GM19043 (cell line): Measurements from ENCODE around the gene GRID1.
"Not testable (repeated sequence)": the region's sequence is repeated elsewhere in the genome, so short reads cannot be mapped to it uniquely, and the experiment has no call there.

Source experiments
- ATAC-seq: cut with Tn5 transposase; IDR thresholded peaks from one replicate; pipeline ENCODE4 v1.9.1; 2021; ENCODE audit warnings: low read depth; ENCODE audit not compliant: unreplicated experiment

GRID1 gene

DNA sequence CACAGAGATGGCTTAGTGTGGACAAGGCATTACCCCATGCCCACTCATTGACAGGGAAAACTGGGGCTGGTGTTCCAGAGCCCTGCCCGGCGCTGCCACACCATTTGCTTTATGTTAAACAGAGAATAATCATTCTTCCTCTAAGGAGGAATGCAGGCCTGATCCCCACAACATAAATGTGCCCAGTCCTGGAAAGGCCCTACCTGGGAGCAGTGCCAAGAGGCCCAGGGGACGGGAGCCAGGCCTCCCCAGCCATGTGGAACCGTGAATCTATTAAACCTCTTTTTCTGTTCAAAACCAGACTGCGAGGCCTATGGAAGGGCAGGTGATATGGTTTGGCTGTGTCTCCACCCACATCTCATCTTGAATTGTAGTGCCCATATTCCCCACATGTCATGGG, 264.1 kb downstream of the GRID1 start:
- ATAC-seq: no peak

GRCh38 chr10:86102031-86102430, 264.6 kb downstream of the GRID1 start:
- no peak for ATAC-seq

GRCh38 chr10:86100581-86101061, 266.0 kb downstream of the GRID1 start:
- ATAC-seq: no peak

DNA sequence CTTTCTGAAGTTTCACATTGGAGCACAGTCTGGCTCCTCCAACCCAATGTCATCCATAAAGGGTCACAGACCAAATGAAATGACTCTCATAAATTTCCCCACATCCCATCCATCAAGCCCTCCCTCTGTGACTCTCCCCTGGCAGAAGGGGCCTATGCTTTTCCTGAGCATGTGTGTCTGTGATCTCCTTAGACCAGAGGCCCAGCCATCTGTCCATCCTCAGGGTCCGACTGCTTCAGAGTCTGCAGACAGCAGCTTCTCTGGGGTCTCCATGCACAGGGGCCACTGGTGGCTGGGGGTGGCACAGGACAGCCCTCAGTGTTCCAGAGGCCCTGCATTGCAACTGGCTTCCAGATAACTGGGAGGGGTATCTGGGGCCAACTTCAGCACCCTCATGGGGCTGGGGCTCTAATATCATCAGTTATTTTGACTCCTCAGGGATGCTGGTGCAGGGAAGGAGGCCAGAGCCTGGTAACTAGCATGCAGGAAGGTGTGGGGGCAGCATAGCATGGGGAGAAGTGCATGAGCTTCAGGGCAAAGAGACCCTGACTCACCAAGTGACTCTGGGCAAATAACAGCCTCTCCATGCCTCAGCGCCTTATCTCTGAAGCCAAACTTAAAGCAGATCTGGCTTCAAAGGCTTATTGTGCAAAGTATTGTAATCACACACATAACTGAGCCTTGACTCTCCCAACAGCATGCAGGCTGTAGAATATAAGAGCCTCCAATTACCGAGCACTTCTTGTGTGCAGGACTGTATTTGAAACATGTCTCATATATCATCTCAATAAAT, 266.9 kb downstream of the GRID1 start:
- ATAC-seq: no peak

- ATAC-seq: no peak
Observed at GRCh38 chr10:86098187-86098881, 268.3 kb downstream of the GRID1 start.

GRCh38 chr10:86095061-86095460, 271.5 kb downstream of the GRID1 start:
- not testable (repeated sequence) for ATAC-seq

DNA sequence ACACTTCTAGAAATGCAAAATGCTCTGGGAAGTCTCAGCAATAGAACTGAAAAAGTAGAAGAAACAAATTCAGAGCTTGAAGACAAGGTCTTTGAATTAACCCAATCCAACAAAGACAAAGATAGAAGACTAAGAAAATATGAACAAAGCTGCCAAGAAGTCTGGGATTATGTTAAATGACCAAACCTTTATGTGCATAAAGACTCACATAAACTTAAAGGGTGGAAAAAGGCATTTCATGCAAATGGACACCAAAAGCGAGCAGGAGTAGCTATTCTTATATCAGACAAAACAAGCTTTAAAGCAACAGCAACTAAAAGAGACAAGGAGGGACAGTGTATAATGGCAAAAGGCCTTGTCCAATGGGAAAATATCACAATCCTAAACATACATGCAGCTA, 274.3 kb downstream of the GRID1 start:
- ATAC-seq: not testable (repeated sequence)

GRCh38 chr10:86091216-86091615, 275.4 kb downstream of the GRID1 start:
- no peak for ATAC-seq

DNA sequence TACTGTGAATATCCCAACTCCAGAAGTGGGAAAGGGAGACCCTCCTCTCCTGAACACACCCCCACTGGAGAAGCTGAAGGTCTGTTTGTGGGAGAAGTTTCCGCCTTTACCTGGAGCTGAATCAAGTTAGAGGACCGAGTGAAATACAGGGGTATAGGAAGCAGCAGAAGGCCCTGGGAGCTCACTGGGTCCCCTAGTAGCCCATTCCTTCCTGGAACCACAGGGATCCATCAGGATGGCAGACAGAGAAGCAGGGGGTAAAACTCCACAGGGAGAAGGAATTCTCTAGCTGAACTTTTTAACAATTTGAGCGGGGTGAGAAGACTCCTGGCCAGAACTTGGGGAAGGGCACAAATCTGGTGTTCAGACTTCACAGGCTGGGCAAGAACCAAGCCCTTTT, 275.8 kb downstream of the GRID1 start:
- no peak for ATAC-seq

GRCh38 chr10:86087716-86088115, 278.9 kb downstream of the GRID1 start:
- no peak for ATAC-seq

GRCh38 chr10:86086418-86086817, 280.2 kb downstream of the GRID1 start:
- no peak for ATAC-seq

- no peak for ATAC-seq
Observed at GRCh38 chr10:86085686-86086085, 280.9 kb downstream of the GRID1 start.

- no peak for ATAC-seq
Observed at GRCh38 chr10:86085136-86085535, 281.5 kb downstream of the GRID1 start.

- ATAC-seq: no peak
Observed at GRCh38 chr10:86084585-86084984, 282.0 kb downstream of the GRID1 start.

- no peak for ATAC-seq
Observed at GRCh38 chr10:86083664-86084175, 282.9 kb downstream of the GRID1 start.

- ATAC-seq: no peak
Observed at GRCh38 chr10:86083206-86083605, 283.4 kb downstream of the GRID1 start.

DNA sequence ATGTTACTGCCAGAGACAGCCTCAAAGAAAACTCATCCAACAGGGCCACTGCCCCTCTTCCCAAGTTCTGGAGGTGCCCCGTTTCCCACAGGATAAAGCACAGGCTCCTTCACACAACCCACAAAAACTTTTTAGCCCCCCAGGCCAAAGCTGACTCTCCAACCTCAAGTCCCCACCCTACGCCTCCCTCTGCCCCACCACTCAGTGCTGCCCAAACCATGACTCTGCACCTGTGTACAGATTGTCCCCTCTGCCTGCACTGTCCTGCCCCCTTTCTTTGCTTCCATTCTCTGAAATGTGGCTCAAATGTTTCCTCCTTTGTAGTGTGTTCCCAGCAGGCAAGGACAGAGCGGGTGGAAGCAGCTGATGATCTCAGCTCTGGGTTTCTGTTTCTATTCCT, 284.0 kb downstream of the GRID1 start:
- no peak for ATAC-seq

DNA sequence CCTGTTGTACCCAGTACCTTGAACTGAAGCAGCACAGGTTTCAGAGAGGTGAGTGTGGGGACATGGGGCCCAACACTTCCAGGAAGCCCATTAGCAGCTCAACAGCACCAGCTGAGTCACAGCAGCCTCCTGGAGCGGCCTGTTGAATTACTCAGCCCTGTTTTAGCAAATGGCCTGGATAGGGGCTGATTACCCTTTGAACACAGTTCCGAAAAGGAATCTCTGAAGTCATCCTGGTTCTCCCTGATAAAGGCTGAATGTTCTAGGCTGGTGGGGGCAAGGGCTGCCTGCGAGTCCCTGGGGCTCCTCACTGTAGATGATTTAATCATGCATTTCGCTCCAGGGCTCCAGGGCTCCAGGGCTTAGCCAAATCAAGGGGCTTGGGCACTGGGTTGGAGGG, 287.5 kb downstream of the GRID1 start:
- ATAC-seq: no peak

DNA sequence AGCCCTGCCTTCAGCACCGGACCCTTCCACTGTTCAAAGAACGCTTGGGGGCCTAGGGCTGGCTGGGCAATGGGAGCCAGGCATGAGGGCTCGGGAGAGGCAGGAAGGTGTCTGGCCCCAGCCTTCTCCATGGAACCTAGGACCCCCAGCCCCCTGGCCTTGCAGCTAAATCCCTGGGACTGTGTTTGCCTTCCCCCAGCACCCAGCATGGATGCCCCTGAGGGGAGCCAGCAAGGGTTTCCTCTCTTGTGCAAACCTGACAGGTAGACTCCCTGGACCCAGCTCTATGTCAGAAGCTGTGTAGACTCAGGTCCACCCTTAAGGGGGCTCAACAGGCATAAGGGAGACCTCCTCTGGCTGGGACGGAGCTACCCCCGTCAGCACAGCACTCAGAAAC, 288.0 kb downstream of the GRID1 start:
- no peak for ATAC-seq

DNA sequence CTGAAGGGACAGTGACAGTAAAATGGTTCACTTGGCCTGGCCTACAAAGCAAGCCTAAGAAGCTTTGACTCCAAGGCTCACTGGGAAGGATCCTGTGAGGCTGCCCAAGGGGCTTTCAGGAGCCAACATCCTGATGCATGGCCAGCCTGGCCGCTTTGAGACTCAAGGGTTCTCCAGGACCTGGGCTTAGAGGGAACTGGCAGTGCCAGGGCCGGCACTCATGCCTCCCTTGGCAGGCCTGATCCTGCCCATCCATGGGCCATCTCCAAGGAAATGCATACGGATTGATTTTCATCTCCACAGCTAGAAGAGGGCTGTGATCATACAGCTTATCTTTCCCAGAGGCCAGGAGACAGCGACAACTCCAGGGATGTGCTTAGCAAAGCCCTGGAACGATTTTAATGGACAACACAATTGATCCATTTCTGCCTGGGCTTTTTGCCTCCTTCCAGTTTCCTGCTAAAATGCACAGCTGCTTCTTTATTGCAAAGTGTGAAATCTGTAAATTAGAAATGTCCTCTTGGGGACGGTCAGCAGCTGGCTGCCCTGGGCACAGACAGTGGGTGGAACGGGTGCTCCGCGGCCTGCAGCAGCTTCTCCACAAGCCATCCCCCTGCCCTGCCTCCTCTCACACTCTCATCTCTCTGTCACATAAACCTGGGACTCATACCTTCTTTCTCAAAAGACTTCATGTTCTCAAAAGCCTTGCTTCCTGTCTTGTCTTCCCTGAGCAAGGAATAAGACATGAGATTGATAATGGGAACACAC, 288.5 kb downstream of the GRID1 start:
- no peak for ATAC-seq

DNA sequence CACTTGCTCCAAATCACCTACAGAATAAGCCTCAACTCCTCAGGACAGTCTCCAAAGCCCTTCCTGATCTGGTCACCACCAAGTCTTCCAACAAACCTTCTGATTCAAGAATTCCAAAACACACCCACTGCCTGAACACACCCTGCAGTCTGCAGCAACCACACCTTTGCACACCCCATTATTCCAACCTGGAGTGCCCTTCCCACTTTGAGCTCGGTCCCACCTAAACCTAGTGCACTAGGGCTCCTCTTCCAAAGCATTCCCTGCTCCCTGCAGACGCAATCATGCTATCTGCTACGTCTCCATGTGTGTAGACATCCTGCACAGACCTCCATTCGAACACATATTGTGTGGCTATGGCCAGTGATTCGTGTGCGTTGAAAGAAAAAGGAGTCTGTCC, 289.3 kb downstream of the GRID1 start:
- no peak for ATAC-seq
